Measurements from ENCODE around the gene RBM8A.

Gene RBM8A

GRCh38 chr1:145906954-145907753 is 20.1 kb downstream of the RBM8A start:
- TF ChIP-seq CTCF (IDR thresholded peaks at IDR 0.05), result no peak

GRCh38 chr1:145901312-145902021 is 25.8 kb downstream of the RBM8A start:
- no peak for TF ChIP-seq CTCF (IDR thresholded peaks at IDR 0.05)

GRCh38 chr1:145898756-145899155 is 28.5 kb downstream of the RBM8A start:
- no peak for TF ChIP-seq CTCF (IDR thresholded peaks at IDR 0.05)

GRCh38 chr1:145897969-145898368 is 29.3 kb downstream of the RBM8A start:
- no peak for TF ChIP-seq CTCF (IDR thresholded peaks at IDR 0.05)

GRCh38 chr1:145895471-145895870 is 31.8 kb downstream of the RBM8A start:
- no peak for TF ChIP-seq CTCF (IDR thresholded peaks at IDR 0.05)

GRCh38 chr1:145893306-145894055 is 33.8 kb downstream of the RBM8A start:
- TF ChIP-seq CTCF (IDR thresholded peaks at IDR 0.05), result no peak

GRCh38 chr1:145892486-145893087 is 34.7 kb downstream of the RBM8A start:
- TF ChIP-seq CTCF (IDR thresholded peaks at IDR 0.05), result no peak
